ENCODE results near the gene S1PR4.
"Not testable (repeated sequence)": the region's sequence is repeated elsewhere in the genome, so short reads cannot be mapped to it uniquely, and the experiment has no call there.

The S1PR4 gene

GRCh38 chr19:3210347-3211017 lies 31.9 kb downstream of the S1PR4 start:
- DNase-seq (ENCODE audit: low read depth in 4 of 4, low spot score in 1 of 4), result peak; percentile 32 to 65 (median 60)

- DNase-seq (ENCODE audit: low read depth in 4 of 4, low spot score in 1 of 4), result no peak
These were observed 32.6 kb downstream of the S1PR4 start for GRCh38 chr19:3211191-3211590.

GRCh38 chr19:3213159-3213558 lies 34.6 kb downstream of the S1PR4 start:
- no peak for DNase-seq (ENCODE audit: low read depth in 4 of 4, low spot score in 1 of 4)

GRCh38 chr19:3216874-3217273 lies 38.3 kb downstream of the S1PR4 start:
- DNase-seq (ENCODE audit: low read depth in 4 of 4, low spot score in 1 of 4), result no peak

- DNase-seq (ENCODE audit: low read depth in 4 of 4, low spot score in 1 of 4), result no peak
These were observed 42.0 kb downstream of the S1PR4 start for GRCh38 chr19:3220576-3220975.

GRCh38 chr19:3221576-3221975 lies 43.0 kb downstream of the S1PR4 start:
- not testable (repeated sequence) for DNase-seq (ENCODE audit: low read depth in 4 of 4, low spot score in 1 of 4)

GRCh38 chr19:3222709-3223108 lies 44.1 kb downstream of the S1PR4 start:
- no peak for DNase-seq (ENCODE audit: low read depth in 4 of 4, low spot score in 1 of 4)

- peak; percentile 18 to 45 (median 33) for DNase-seq (ENCODE audit: low read depth in 4 of 4, low spot score in 1 of 4)
These were observed 46.0 kb downstream of the S1PR4 start, which contains the start of gene CELF5 for GRCh38 chr19:3224346-3225168. Gene CELF5, plus strand, starts transcription at chr19:3224661. Its CDS starts 79 bp downstream, at chr19:3224740.

- no peak for DNase-seq (ENCODE audit: low read depth in 4 of 4, low spot score in 1 of 4)
These were observed 46.6 kb downstream of the S1PR4 start for GRCh38 chr19:3225169-3225485.

GRCh38 chr19:3225677-3226093 lies 47.1 kb downstream of the S1PR4 start:
- no peak for DNase-seq (ENCODE audit: low read depth in 4 of 4, low spot score in 1 of 4)

- DNase-seq (ENCODE audit: low read depth in 4 of 4, low spot score in 1 of 4), result no peak
These were observed 48.6 kb downstream of the S1PR4 start for GRCh38 chr19:3227054-3227626.

- no peak for DNase-seq (ENCODE audit: low read depth in 4 of 4, low spot score in 1 of 4)
These were observed 50.8 kb downstream of the S1PR4 start for GRCh38 chr19:3229346-3229743.

Data from stimulated activated CD4-positive, alpha-beta T cell treated with anti-CD3 and anti-CD28 coated beads, Interleukin-1b, Interleukin-23, amount 100 ng/mL, for 24 hours (primary cell).